ENCODE data around the gene PHRF1. TPM values are rescaled to one million over a fixed set of nuclear protein-coding genes. Genes with fewer than 3 reads are reported as not detected.
"Not testable (repeated sequence)": the region's sequence is repeated elsewhere in the genome, so short reads cannot be mapped to it uniquely, and the experiment has no call there.

The PHRF1 gene
- total RNA-seq, 2 donors from 2014 or later, result 12.4 to 14.2 TPM

GRCh38 chr11:568306-569157, 7.7 kb upstream of the PHRF1 start:
- Histone ChIP-seq H3K4me1 (peaks cover 0 to 24% of the 10 kb centered on the region in 2 donors), H3K4me3 (peak overlapping the region; percentile 60 to 74), H3K27ac (peak overlapping the region; percentile 93 to 94), H3K9me3 (no peaks in the 10 kb centered on the region), H3K36me3 (no peaks in the 10 kb centered on the region), H3K27me3 (no peaks in the 10 kb centered on the region)
- DNase-seq (ENCODE audit: low spot score), result peak; percentile 96
- no peak for TF ChIP-seq CTCF (IDR thresholded peaks at IDR 0.05)

GRCh38 chr11:569158-569885, 6.9 kb upstream of the PHRF1 start:
- Histone ChIP-seq H3K9me3 (no peaks in the 10 kb centered on the region), H3K36me3 (no peaks in the 10 kb centered on the region), H3K4me1 (peaks cover 0 to 26% of the 10 kb centered on the region in 2 donors), H3K27ac (peak overlapping the region; percentile 93 to 94), H3K27me3 (no peaks in the 10 kb centered on the region), H3K4me3 (peak overlapping the region; percentile 60 to 74)
- DNase-seq (ENCODE audit: low spot score), result peak; percentile 67
- TF ChIP-seq CTCF (IDR thresholded peaks at IDR 0.05), result no peak

GRCh38 chr11:571802-572185, 4.5 kb upstream of the PHRF1 start:
- no peak overlapping the region for H3K27ac ChIP-seq
- no peak overlapping the region for H3K4me3 ChIP-seq
- peaks cover 0 to 38% of the 10 kb centered on the region in 2 donors for H3K4me1 ChIP-seq
- no peak for DNase-seq (ENCODE audit: low spot score)
- TF ChIP-seq CTCF (IDR thresholded peaks at IDR 0.05), result no peak
- H3K27me3 ChIP-seq, result no peaks in the 10 kb centered on the region
- no peaks in the 10 kb centered on the region for H3K36me3 ChIP-seq
- no peaks in the 10 kb centered on the region for H3K9me3 ChIP-seq

GRCh38 chr11:573146-573759, 3.0 kb upstream of the PHRF1 start:
- no peak overlapping the region for H3K27ac ChIP-seq
- H3K4me3 ChIP-seq, result no peak overlapping the region
- H3K9me3 ChIP-seq, result no peaks in the 10 kb centered on the region
- H3K27me3 ChIP-seq, result no peaks in the 10 kb centered on the region
- no peak for TF ChIP-seq CTCF (IDR thresholded peaks at IDR 0.05)
- no peaks in the 10 kb centered on the region for H3K36me3 ChIP-seq
- DNase-seq (ENCODE audit: low spot score), result no peak
- H3K4me1 ChIP-seq, result peaks cover 0 to 41% of the 10 kb centered on the region in 2 donors

- not testable (repeated sequence) for H3K9me3 ChIP-seq; H3K4me3 ChIP-seq; DNase-seq (ENCODE audit: low spot score); H3K27ac ChIP-seq; H3K27me3 ChIP-seq; H3K36me3 ChIP-seq
- peaks cover 0 to 46% of the 10 kb centered on the region in 2 donors for H3K4me1 ChIP-seq
Measured at GRCh38 chr11:574031-574570, 2.2 kb upstream of the PHRF1 start.

Measured in right atrium auricular region (tissue), 2 donors.